Measurements from ENCODE around the gene RAMAC. TPM values are rescaled to one million over a fixed set of nuclear protein-coding genes. Genes with fewer than 3 reads are reported as not detected.
"Not testable (repeated sequence)": the region's sequence is repeated elsewhere in the genome, so short reads cannot be mapped to it uniquely, and the experiment has no call there.

Gene RAMAC
- total RNA-seq = 19.6 and 27.6 TPM in 2 replicates

DNA sequence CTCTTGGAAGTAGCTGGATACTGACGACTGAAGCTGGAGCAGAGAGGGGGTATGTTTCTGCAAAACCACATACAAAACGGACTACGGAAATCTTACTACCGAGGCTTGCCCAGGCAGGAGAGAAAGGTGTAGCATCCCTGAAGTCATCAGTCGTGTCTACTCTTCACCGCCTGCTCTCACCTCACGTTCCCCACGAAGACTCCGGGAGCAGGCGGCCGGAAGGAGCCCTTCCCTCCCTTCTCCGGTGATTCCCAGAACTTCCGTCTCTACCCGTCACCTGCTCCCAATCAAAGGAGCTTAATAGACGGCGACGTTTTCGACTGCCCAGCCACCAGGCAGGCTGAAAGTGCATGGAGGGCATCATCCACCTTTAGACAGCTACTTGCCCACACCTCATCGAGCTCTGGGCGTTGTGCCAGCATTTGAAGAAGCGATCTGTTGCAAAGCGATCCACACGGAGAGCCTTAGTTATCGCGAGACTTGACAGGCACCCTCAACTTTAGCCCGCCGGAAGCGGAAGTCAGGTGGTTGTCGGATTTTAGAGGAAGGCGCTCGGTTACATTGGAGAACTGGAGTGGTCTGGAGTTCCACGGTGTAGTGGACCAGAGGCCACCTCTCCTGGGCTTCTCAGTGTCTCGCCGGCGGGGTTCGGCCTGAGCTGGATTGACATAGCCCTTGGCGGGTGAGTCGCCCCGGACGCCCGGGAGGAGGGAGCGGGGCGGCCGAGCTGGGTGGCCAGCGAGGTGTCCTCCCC lies at the start of gene RAMAC:
TSS of gene RAMAC (plus strand) at position 523 of the 754 bp plus-strand sequence. CDS start 2,809 bp downstream, outside the sequence.
- peak; percentile 93 for DNase-seq (ENCODE audit: low read depth in 2 of 2)

GRCh38 chr15:82936966-82937711 lies 48.9 kb upstream of the RAMAC start:
- DNase-seq (ENCODE audit: low read depth in 2 of 2) = no peak

DNA sequence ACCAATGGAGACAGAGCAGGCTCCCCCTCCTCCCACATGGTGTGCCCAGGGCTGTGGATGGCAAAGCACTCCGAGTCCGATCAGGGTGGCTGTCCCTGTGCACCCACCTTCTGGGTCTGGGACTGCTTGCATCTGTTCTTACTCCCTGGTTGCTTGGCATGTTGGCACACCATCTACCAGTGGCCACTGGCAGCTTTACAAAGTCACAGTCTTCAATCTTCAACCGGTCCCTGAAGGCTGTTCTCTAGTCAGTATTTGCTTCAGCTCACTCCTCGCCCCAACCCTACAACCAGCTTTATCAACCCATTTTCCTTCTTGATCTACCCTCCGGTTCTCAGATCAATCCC lies 48.3 kb upstream of the RAMAC start:
- DNase-seq (ENCODE audit: low read depth in 2 of 2) = no peak

DNA sequence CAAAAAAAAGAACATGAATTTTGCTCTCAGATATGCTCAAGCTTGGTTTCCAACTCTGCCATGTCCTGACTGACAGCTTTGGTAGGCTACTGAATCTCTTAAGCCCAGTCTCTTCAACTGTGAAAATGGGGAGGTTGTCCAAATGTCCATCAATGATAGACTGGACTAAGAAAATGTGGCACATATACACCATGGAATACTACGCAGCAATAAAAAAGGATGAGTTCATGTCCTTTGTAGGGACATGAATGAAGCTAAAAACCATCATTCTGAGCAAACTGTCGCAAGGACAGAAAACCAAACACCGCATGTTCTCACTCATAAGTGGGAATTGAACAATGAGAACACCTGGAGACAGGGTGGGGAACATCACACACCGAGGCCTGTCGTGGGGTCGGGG lies 46.3 kb upstream of the RAMAC start:
- DNase-seq (ENCODE audit: low read depth in 2 of 2) = not testable (repeated sequence)

DNA sequence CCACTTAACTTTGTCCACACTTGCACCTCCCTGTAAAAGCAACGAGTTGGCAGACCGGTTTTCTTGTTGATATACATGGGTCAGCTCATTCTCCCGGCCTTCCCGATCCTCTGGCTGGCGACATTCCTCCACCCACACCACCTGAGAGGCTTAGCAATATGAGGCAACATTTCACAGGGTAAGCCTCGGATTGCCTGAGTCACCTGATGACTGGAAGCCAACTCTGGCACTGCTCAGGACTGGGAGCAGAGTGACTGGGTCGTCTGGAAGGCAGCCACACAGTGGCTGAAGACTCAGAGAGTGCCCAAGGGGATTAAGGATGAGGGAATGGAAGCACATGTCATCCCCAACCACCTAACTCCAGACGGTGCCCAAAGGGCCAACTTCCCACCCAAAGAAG lies 43.3 kb upstream of the RAMAC start:
- DNase-seq (ENCODE audit: low read depth in 2 of 2) = no peak

GRCh38 chr15:82943176-82943575 lies 42.8 kb upstream of the RAMAC start:
- no peak for DNase-seq (ENCODE audit: low read depth in 2 of 2)

- no peak for DNase-seq (ENCODE audit: low read depth in 2 of 2)
Measured at GRCh38 chr15:82944056-82944455, 42.0 kb upstream of the RAMAC start.

GRCh38 chr15:82944821-82945220 lies 41.2 kb upstream of the RAMAC start:
- DNase-seq (ENCODE audit: low read depth in 2 of 2) = no peak

GRCh38 chr15:82945326-82945725 lies 40.7 kb upstream of the RAMAC start:
- DNase-seq (ENCODE audit: low read depth in 2 of 2) = no peak

GRCh38 chr15:82946155-82946701 lies 39.8 kb upstream of the RAMAC start:
- no peak for DNase-seq (ENCODE audit: low read depth in 2 of 2)

- no peak for DNase-seq (ENCODE audit: low read depth in 2 of 2)
Measured at GRCh38 chr15:82950295-82950694, 35.7 kb upstream of the RAMAC start.

DNA sequence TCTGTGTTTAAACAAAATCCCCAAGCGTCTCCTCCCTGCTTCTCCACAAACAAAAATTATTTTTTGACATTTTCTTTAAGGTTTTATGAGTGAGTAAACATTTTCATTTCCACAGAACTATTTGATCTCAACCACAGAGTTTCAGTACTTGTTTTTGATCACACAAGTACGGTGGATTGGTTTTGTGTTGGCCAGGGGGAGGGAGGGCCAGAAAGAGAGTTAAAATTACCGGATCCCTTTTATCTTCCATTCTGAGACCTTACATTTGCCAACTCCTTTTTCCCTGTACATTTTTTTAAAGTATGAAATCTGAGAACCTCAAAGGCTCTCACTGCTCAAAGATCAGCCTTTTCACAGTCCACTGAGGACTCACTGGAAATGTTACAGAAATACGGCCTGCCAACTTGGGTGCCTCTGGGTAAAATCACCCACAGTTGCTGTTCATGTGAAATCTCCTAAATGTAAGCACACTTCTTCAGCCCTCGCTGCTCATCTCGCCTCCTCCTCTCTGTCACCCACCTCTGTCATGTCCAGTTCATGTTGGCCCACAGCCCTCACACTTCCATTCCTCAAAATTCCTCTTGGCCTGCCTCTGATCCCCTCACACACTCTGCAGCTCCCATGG lies 35.2 kb upstream of the RAMAC start:
- no peak for DNase-seq (ENCODE audit: low read depth in 2 of 2)

- DNase-seq (ENCODE audit: low read depth in 2 of 2) = no peak
Measured at GRCh38 chr15:82951472-82952157, 34.4 kb upstream of the RAMAC start.

- DNase-seq (ENCODE audit: low read depth in 2 of 2) = peak in 1 of 2 donors; percentile 29
Measured at GRCh38 chr15:82952158-82953081, 33.6 kb upstream of the RAMAC start, which contains the start of gene HOMER2. TSS of gene HOMER2 (minus strand) at chr15:82952720. CDS start at chr15:82952535, 185 bp downstream.

GRCh38 chr15:82958638-82959037 lies 27.4 kb upstream of the RAMAC start:
- DNase-seq (ENCODE audit: low read depth in 2 of 2) = no peak

DNA sequence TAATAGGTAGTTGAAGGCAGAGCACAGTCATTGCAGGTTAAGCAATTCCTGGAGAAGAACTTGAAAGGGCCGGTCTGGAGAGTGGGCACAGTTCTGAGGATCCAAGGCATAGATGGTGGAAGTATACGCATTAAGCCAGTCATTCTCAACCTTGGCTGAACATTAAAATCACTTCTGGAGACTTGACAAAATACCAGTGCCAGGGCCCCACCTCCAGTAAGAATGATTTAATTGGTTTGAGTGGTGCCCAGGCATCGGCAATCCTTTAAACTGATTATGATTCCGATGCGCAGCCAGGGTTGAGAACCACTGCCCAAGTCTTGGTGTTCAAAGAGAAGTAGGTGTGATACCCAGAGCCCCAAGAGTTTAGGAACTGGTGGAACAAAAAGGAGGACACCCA lies 26.6 kb upstream of the RAMAC start:
- no peak for DNase-seq (ENCODE audit: low read depth in 2 of 2)

DNA sequence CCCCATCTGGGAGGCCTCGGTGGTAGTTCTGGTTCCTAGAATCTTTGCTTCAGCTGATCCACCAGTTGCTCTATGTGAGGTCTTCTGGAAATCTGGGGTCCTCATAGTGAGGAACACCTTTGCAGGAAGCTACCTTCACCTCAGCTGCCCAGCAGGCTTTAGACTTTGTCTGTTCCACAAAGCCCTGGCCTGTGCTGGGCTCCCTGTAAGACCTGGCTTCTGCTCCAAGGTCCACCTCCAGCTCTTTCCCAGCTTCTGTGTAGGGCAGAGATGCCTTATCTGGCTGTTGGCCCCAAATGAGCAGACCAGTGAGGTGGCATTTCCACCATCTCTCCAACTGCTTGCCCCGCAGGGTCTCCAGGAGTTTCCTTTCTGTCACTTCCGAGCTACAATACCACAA lies 25.2 kb upstream of the RAMAC start:
- no peak for DNase-seq (ENCODE audit: low read depth in 2 of 2)

GRCh38 chr15:82963471-82964341 lies 22.3 kb upstream of the RAMAC start:
- no peak for DNase-seq (ENCODE audit: low read depth in 2 of 2)

GRCh38 chr15:82964890-82965289 lies 21.1 kb upstream of the RAMAC start:
- no peak for DNase-seq (ENCODE audit: low read depth in 2 of 2)

All from lung microvascular endothelial cell (primary cell).